HCT116 (cell line): ENCODE data around the gene NIBAN1. TPM values are rescaled to one million over a fixed set of nuclear protein-coding genes. Genes with fewer than 3 reads are reported as not detected.

Experiments
- ATAC-seq: fragments of 200-7000 bp; cut with Tn5 transposase; 2 replicates; pipeline ENCODE4 v1.9.1; 2020; ENCODE audit warnings: mild to moderate bottlenecking, moderate library complexity
- BruUV-seq: library from RNA; stranded (reverse); fragments of 400-500 nt; replicated peaks from 2 replicates; lab custom pipeline; 2021; lab: Mats Ljungman, UMichigan
- CTCF ChIA-PET: fragments of 300-600 bp; sonication (Branson Sonifier 250); formaldehyde crosslinking; loops from one replicate; lab custom pipeline; 2021; ENCODE audit warnings: antibody characterized with exemption; lab: Charles Lee
- POLR2A ChIA-PET: fragments of 300-600, 350-600 bp; sonication (Branson Sonifier 250); formaldehyde crosslinking; loops from one replicate; lab custom pipeline; 2021; ENCODE audit warnings: antibody characterized with exemption; lab: Charles Lee
- RAD21 ChIA-PET, 2 experiments: fragments of 300-600 bp; sonication (Branson Sonifier 250); formaldehyde crosslinking; loops; one replicate each; lab custom pipeline; 2023; ENCODE audit warnings: low total read pairs in 2 of 2; ENCODE audit not compliant: uncharacterized antibody in 2 of 2, unreplicated experiment in 2 of 2, low non-redundant PET in 1 of 2; lab: Charles Lee
- DNase-seq: peaks from one replicate; pipeline ENCODE4 v3.0.0-alpha.2; 2010; ENCODE audit warnings: low read depth, low spot score
- H2AFZ ChIP-seq: fragments of 200-600 bp; shearing (Covaris generic), sonication (generic); 2 replicates; pipeline ENCODE4 v1.6.1; 2017; ENCODE audit warnings: low read depth, mixed run types, mixed read lengths, antibody characterized with exemption, low read length; ENCODE audit not compliant: poor library complexity, severe bottlenecking
- H3K27ac ChIP-seq: 2 replicates; pipeline ENCODE4 v1.5.1; 2012; ENCODE audit warnings: low read depth, low read length
- H3K27me3 ChIP-seq: fragments of 200-600 bp; sonication (generic); 2 replicates; pipeline ENCODE4 v1.6.1; 2016; ENCODE audit warnings: mixed run types, low read length, mixed read lengths; ENCODE audit not compliant: insufficient read depth
- H3K36me3 ChIP-seq, 2 experiments: fragments of 200-500 bp in 1 of 2; fragments of 200-600 bp in 1 of 2; sonication (Bioruptor generic) in 1 of 2; sonication (generic) in 1 of 2; 2 replicates each; pipeline versions ENCODE4 v1.5.1 to v1.6.1; 2014 to 2016; ENCODE audit warnings: low read length in 2 of 2, inconsistent platforms in 1 of 2, mixed read lengths in 1 of 2, mixed run types in 1 of 2; ENCODE audit not compliant: insufficient read depth in 2 of 2, control insufficient read depth in 1 of 2
- H3K4me1 ChIP-seq, 2 experiments: fragments of 200-600 bp in 1 of 2; sonication (generic) in 1 of 2; 2 replicates each; pipeline versions ENCODE4 v1.5.1 to v1.6.1; 2012 to 2017; ENCODE audit warnings: low read length in 2 of 2, inconsistent platforms in 1 of 2, mild to moderate bottlenecking in 1 of 2, mixed read lengths in 1 of 2, mixed run types in 1 of 2, moderate library complexity in 1 of 2; ENCODE audit not compliant: insufficient read depth in 2 of 2, control insufficient read depth in 1 of 2
- H3K4me2 ChIP-seq: fragments of 200-600 bp; sonication (generic); 2 replicates; pipeline ENCODE4 v1.6.1; 2017; ENCODE audit warnings: mixed run types, low read length, mixed read lengths
- H3K4me3 ChIP-seq, 2 experiments: fragments of 200-600 bp in 1 of 2; sonication (generic) in 1 of 2; replicated peaks in 1 of 2; 2 replicates each; pipeline ENCODE4 v1.5.1; 2011 to 2016; ENCODE audit warnings: low read length in 2 of 2, control low read depth in 1 of 2, low read depth in 1 of 2, mild to moderate bottlenecking in 1 of 2, mixed read lengths in 1 of 2, mixed run types in 1 of 2
- H3K79me2 ChIP-seq: fragments of 200-600 bp; sonication (generic); 2 replicates; pipeline ENCODE4 v1.6.1; 2017; ENCODE audit warnings: mild to moderate bottlenecking, mixed run types, low read length, moderate library complexity, mixed read lengths; ENCODE audit not compliant: insufficient read depth
- H3K9ac ChIP-seq: fragments of 200-600 bp; sonication (generic); 2 replicates; pipeline ENCODE4 v1.6.1; 2016; ENCODE audit warnings: low read length, mixed read lengths
- H3K9me2 ChIP-seq: fragments of 200-600 bp; sonication (generic), shearing (Covaris generic); 2 replicates; pipeline ENCODE4 v1.6.1; 2017; ENCODE audit warnings: mixed run types, mild to moderate bottlenecking, moderate library complexity; ENCODE audit not compliant: insufficient read depth
- H3K9me3 ChIP-seq, 2 experiments: fragments of 200-500 bp in 1 of 2; fragments of 200-600 bp in 1 of 2; sonication (Bioruptor generic) in 1 of 2; sonication (generic) in 1 of 2; 2 replicates each; pipeline ENCODE4 v1.6.1; 2014 to 2017; ENCODE audit warnings: low read length in 2 of 2, mixed read lengths in 2 of 2, inconsistent platforms in 1 of 2, low read depth in 1 of 2, mild to moderate bottlenecking in 1 of 2, mixed run types in 1 of 2, moderate library complexity in 1 of 2; ENCODE audit not compliant: control insufficient read depth in 1 of 2, insufficient read depth in 1 of 2
- H4K20me1 ChIP-seq: fragments of 200-600 bp; sonication (generic), shearing (Covaris generic); 2 replicates; pipeline ENCODE4 v1.6.1; 2017; ENCODE audit warnings: mixed run types, mild to moderate bottlenecking, moderate library complexity; ENCODE audit not compliant: insufficient read depth
- ATF3 ChIP-seq: IDR thresholded peaks from 2 replicates; pipeline ENCODE4 v1.6.1; 2012
- EGR1 ChIP-seq: IDR thresholded peaks from 2 replicates; pipeline ENCODE4 v1.6.1; 2012; ENCODE audit warnings: low read depth
- EZH2 ChIP-seq: fragments of 200-600 bp; sonication (generic); IDR thresholded peaks from 2 replicates; pipeline ENCODE4 v1.6.1; 2017; ENCODE audit warnings: antibody characterized with exemption, mixed run types
- POLR2A ChIP-seq: IDR thresholded peaks from 2 replicates; pipeline ENCODE4 v1.7.0; 2011; ENCODE audit warnings: borderline replicate concordance; ENCODE audit not compliant: insufficient read depth, insufficient read length; ENCODE audit errors: extremely low read depth
- SIN3A ChIP-seq: IDR thresholded peaks from 2 replicates; pipeline ENCODE4 v1.6.1; 2012; ENCODE audit warnings: low read depth
- SP1 ChIP-seq: IDR thresholded peaks from 2 replicates; pipeline ENCODE4 v1.6.1; 2012; ENCODE audit warnings: low read depth
- ZBTB33 ChIP-seq: IDR thresholded peaks from 2 replicates; pipeline ENCODE4 v1.6.1; 2011; ENCODE audit warnings: mild to moderate bottlenecking, low read length, moderate library complexity; ENCODE audit not compliant: insufficient replicate concordance; ENCODE audit errors: extremely low read depth
- ZFX ChIP-seq: fragments of 450-650 bp; IDR thresholded peaks from 2 replicates; pipeline ENCODE4 v1.6.1; 2017
- intact Hi-C: fragments of 100-400 bp; cut with micrococcal nuclease; formaldehyde crosslinking; loops from 2 replicates; pipeline ENCODE4 v1.10.0; 2022
- total RNA-seq: library from RNA; stranded (reverse); gene quantifications from one replicate; pipeline ENCODE4 v1.2.1, GENCODE V29; 2021; ENCODE audit not compliant: unreplicated experiment
- TF ChIP-seq, protein P1 (sequence below), 3 experiments: fragments of 200-600 bp in 1 of 3; sonication (generic) in 1 of 3; IDR thresholded peaks in 2 of 3; conservative IDR thresholded peaks in 1 of 3; 2 replicates each; pipeline ENCODE4 v1.5.1; 2012 to 2017; ENCODE audit warnings: low read depth in 2 of 3, low read length in 2 of 3, antibody characterized with exemption in 1 of 3, borderline replicate concordance in 1 of 3, control low read depth in 1 of 3, mild to moderate bottlenecking in 1 of 3, mixed read lengths in 1 of 3, mixed run types in 1 of 3, moderate library complexity in 1 of 3; ENCODE audit not compliant: insufficient read depth in 1 of 3
- TF ChIP-seq, protein P2 (sequence below): IDR thresholded peaks from 2 replicates; pipeline ENCODE4 v1.6.1; 2012; ENCODE audit warnings: low read depth

Gene NIBAN1
- total RNA-seq, 1 experiment from 2014 or later = 10.3 TPM

GRCh38 chr1:184965439-184965838, 8.9 kb downstream of the NIBAN1 start:
- DNase-seq (no peak), ATAC-seq (no peak)
- Histone ChIP-seq H3K4me3 (no peak overlapping the region), H3K9me2 (no peaks in the 10 kb centered on the region), H3K4me2 (no peak overlapping the region), H3K27ac (no peak overlapping the region), H3K9me3 (no peaks in the 10 kb centered on the region), H3K4me1 (no peaks in the 10 kb centered on the region), H3K79me2 (no peaks in the 10 kb centered on the region), H3K27me3 (no peaks in the 10 kb centered on the region), H4K20me1 (no peaks in the 10 kb centered on the region), H2AFZ (no peak overlapping the region), H3K36me3 (no peaks in the 10 kb centered on the region), H3K9ac (no peak overlapping the region)
- ChIA-PET CTCF (no interaction called here), RAD21 (no interaction called here), POLR2A (no interaction called here)
- no TSS peak for BruUV-seq
- TF ChIP-seq SP1 = no peak
- no peak for TF ChIP-seq ZBTB33
- intact Hi-C loops = no loop called here

- no peak overlapping the region for H3K4me3 ChIP-seq
- ATAC-seq = no peak
- H4K20me1 ChIP-seq = no peaks in the 10 kb centered on the region
- intact Hi-C loops = no loop called here
- no TSS peak for BruUV-seq
- no peaks in the 10 kb centered on the region for H3K9me3 ChIP-seq
- no peaks in the 10 kb centered on the region for H3K36me3 ChIP-seq
- H3K27me3 ChIP-seq = no peaks in the 10 kb centered on the region
- ChIA-PET RAD21 (no interaction called here), CTCF (no interaction called here), POLR2A (no interaction called here)
- H3K4me1 ChIP-seq = no peaks in the 10 kb centered on the region
- no peaks in the 10 kb centered on the region for H3K79me2 ChIP-seq
- H3K27ac ChIP-seq = no peak overlapping the region
- H2AFZ ChIP-seq = no peak overlapping the region
- DNase-seq = no peak
- H3K4me2 ChIP-seq = no peak overlapping the region
- H3K9me2 ChIP-seq = no peaks in the 10 kb centered on the region
- H3K9ac ChIP-seq = no peak overlapping the region
- no peak for TF ChIP-seq ZBTB33
- no peak for TF ChIP-seq POLR2A
- TF ChIP-seq, protein P1, sequence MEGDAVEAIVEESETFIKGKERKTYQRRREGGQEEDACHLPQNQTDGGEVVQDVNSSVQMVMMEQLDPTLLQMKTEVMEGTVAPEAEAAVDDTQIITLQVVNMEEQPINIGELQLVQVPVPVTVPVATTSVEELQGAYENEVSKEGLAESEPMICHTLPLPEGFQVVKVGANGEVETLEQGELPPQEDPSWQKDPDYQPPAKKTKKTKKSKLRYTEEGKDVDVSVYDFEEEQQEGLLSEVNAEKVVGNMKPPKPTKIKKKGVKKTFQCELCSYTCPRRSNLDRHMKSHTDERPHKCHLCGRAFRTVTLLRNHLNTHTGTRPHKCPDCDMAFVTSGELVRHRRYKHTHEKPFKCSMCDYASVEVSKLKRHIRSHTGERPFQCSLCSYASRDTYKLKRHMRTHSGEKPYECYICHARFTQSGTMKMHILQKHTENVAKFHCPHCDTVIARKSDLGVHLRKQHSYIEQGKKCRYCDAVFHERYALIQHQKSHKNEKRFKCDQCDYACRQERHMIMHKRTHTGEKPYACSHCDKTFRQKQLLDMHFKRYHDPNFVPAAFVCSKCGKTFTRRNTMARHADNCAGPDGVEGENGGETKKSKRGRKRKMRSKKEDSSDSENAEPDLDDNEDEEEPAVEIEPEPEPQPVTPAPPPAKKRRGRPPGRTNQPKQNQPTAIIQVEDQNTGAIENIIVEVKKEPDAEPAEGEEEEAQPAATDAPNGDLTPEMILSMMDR (IDR thresholded peaks at IDR 0.05 in 2 of 3, conservative IDR thresholded peaks at IDR 0.05 in 1 of 3; ENCODE audit: borderline replicate concordance in 1 of 3, insufficient read depth in 1 of 3, low read depth in 2 of 3, low read length in 2 of 3) = no peak
- no peak for TF ChIP-seq EGR1
- no peak for TF ChIP-seq ZFX
- no peak for TF ChIP-seq EZH2
- TF ChIP-seq ATF3 = no peak
- TF ChIP-seq, protein P2, sequence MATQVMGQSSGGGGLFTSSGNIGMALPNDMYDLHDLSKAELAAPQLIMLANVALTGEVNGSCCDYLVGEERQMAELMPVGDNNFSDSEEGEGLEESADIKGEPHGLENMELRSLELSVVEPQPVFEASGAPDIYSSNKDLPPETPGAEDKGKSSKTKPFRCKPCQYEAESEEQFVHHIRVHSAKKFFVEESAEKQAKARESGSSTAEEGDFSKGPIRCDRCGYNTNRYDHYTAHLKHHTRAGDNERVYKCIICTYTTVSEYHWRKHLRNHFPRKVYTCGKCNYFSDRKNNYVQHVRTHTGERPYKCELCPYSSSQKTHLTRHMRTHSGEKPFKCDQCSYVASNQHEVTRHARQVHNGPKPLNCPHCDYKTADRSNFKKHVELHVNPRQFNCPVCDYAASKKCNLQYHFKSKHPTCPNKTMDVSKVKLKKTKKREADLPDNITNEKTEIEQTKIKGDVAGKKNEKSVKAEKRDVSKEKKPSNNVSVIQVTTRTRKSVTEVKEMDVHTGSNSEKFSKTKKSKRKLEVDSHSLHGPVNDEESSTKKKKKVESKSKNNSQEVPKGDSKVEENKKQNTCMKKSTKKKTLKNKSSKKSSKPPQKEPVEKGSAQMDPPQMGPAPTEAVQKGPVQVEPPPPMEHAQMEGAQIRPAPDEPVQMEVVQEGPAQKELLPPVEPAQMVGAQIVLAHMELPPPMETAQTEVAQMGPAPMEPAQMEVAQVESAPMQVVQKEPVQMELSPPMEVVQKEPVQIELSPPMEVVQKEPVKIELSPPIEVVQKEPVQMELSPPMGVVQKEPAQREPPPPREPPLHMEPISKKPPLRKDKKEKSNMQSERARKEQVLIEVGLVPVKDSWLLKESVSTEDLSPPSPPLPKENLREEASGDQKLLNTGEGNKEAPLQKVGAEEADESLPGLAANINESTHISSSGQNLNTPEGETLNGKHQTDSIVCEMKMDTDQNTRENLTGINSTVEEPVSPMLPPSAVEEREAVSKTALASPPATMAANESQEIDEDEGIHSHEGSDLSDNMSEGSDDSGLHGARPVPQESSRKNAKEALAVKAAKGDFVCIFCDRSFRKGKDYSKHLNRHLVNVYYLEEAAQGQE = no peak
- TF ChIP-seq SIN3A = no peak
Observed at GRCh38 chr1:184959626-184960025, 14.7 kb downstream of the NIBAN1 start.
